ENCODE results near the gene KLK13. TPM values are rescaled to one million over a fixed set of nuclear protein-coding genes. Genes with fewer than 3 reads are reported as not detected.

Gene KLK13
- total and polyA plus RNA-seq, 2 of the 13 experiments (the other 11 are each of a cell fraction or from before 2014, with no cell fraction given), result 0.09 TPM; not detected in 1

DNA sequence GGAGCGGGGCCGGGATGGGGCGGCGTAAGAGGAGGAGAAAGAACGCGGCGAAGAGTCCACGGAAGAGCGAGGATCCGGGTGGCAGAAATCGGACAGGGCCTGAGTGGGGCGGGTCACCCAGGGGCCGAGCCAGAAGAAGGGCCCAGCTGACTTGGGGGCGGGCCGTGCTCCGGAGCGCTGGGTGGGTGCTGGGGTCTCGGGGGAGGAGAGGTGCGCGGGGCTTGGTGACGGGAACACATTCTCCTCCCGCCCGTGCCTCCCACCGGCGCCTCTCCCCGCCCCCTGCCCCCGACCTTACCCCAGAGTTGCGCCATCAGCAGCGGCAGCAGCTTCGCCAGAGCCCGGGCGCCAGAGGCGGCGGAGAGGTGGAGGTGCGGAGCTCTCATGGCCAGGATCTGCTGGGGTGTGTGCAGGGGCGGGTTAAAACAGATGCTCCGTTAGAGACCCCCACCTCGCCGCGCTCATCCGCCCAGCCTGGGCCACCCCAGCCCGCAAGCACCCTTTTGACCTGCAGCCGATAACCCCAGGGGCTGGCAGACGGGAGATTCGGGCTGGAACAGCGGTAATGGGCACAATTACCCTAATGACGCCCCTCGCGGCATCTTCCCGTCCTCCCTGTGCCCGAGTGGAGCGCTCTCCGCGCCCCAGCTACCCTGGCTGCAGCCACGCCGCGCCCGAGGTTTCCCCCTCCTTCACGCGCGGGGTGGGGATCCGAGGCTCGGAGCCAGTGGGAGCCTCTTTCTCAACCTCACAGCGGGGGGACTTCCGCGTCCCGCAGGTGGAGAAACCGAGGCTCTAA is 45.9 kb downstream of the KLK13 start (continued):
- TF ChIP-seq, protein P1, sequence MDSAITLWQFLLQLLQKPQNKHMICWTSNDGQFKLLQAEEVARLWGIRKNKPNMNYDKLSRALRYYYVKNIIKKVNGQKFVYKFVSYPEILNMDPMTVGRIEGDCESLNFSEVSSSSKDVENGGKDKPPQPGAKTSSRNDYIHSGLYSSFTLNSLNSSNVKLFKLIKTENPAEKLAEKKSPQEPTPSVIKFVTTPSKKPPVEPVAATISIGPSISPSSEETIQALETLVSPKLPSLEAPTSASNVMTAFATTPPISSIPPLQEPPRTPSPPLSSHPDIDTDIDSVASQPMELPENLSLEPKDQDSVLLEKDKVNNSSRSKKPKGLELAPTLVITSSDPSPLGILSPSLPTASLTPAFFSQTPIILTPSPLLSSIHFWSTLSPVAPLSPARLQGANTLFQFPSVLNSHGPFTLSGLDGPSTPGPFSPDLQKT (CRISPR knock-in tag; IDR thresholded peaks at IDR 0.05; ENCODE audit: borderline replicate concordance), result no peak
- TF ChIP-seq, protein P2, sequence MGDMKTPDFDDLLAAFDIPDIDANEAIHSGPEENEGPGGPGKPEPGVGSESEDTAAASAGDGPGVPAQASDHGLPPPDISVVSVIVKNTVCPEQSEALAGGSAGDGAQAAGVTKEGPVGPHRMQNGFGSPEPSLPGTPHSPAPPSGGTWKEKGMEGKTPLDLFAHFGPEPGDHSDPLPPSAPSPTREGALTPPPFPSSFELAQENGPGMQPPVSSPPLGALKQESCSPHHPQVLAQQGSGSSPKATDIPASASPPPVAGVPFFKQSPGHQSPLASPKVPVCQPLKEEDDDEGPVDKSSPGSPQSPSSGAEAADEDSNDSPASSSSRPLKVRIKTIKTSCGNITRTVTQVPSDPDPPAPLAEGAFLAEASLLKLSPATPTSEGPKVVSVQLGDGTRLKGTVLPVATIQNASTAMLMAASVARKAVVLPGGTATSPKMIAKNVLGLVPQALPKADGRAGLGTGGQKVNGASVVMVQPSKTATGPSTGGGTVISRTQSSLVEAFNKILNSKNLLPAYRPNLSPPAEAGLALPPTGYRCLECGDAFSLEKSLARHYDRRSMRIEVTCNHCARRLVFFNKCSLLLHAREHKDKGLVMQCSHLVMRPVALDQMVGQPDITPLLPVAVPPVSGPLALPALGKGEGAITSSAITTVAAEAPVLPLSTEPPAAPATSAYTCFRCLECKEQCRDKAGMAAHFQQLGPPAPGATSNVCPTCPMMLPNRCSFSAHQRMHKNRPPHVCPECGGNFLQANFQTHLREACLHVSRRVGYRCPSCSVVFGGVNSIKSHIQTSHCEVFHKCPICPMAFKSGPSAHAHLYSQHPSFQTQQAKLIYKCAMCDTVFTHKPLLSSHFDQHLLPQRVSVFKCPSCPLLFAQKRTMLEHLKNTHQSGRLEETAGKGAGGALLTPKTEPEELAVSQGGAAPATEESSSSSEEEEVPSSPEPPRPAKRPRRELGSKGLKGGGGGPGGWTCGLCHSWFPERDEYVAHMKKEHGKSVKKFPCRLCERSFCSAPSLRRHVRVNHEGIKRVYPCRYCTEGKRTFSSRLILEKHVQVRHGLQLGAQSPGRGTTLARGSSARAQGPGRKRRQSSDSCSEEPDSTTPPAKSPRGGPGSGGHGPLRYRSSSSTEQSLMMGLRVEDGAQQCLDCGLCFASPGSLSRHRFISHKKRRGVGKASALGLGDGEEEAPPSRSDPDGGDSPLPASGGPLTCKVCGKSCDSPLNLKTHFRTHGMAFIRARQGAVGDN (CRISPR knock-in tag; IDR thresholded peaks at IDR 0.05), result no peak
- TF ChIP-seq CEBPG (CRISPR knock-in tag; IDR thresholded peaks at IDR 0.05) (peak; percentile 56), ZFP36L1 (CRISPR knock-in tag; IDR thresholded peaks at IDR 0.05) (no peak), FOXC1 (CRISPR knock-in tag; IDR thresholded peaks at IDR 0.05; ENCODE audit: borderline replicate concordance) (no peak), CEBPB (IDR thresholded peaks at IDR 0.05; ENCODE audit: borderline replicate concordance, low read depth, low read length) (peak; percentile 70; the same call in 1 of the 2 replicates)
- TF ChIP-seq, protein P3, sequence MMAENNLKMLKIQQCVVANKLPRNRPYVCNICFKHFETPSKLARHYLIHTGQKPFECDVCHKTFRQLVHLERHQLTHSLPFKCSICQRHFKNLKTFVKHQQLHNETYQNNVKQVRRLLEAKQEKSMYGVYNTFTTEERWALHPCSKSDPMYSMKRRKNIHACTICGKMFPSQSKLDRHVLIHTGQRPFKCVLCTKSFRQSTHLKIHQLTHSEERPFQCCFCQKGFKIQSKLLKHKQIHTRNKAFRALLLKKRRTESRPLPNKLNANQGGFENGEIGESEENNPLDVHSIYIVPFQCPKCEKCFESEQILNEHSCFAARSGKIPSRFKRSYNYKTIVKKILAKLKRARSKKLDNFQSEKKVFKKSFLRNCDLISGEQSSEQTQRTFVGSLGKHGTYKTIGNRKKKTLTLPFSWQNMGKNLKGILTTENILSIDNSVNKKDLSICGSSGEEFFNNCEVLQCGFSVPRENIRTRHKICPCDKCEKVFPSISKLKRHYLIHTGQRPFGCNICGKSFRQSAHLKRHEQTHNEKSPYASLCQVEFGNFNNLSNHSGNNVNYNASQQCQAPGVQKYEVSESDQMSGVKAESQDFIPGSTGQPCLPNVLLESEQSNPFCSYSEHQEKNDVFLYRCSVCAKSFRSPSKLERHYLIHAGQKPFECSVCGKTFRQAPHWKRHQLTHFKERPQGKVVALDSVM (CRISPR knock-in tag; IDR thresholded peaks at IDR 0.05), result no peak
